A549 (cell line): Measurements from ENCODE around the gene EXOC4.

Experiments used
- CEBPB ChIP-seq, 2 experiments: fragments of >200 bp in 1 of 2; sonication (Bioruptor Twin) in 1 of 2; formaldehyde crosslinking in 1 of 2; IDR thresholded peaks; 2 replicates each; pipeline ENCODE4 v1.6.1; 2012 to 2016
- CTCF ChIP-seq: fragments of >200 bp; sonication (Bioruptor Twin); formaldehyde crosslinking; IDR thresholded peaks from 3 replicates; pipeline ENCODE4 v1.5.1; 2016
- HMGXB4 ChIP-seq: fragments of 250-450 bp; sonication (Bioruptor Pico); IDR thresholded peaks from 2 replicates; pipeline ENCODE4 v1.5.0; 2021; ENCODE audit warnings: mild to moderate bottlenecking, moderate library complexity, borderline replicate concordance
- MAX ChIP-seq: IDR thresholded peaks from 2 replicates; pipeline ENCODE4 v1.6.1; 2012
- NFE2L2 ChIP-seq: fragments of 150-350 bp; conservative IDR thresholded peaks from 2 replicates; pipeline ENCODE4 v1.6.1; 2014; ENCODE audit warnings: low read length
- POLR2A ChIP-seq: IDR thresholded peaks from 2 replicates; pipeline ENCODE4 v1.6.1; 2012; ENCODE audit warnings: mild to moderate bottlenecking, low read length

GRCh38 chr7:133353775-133354174 lies 100.9 kb downstream of the EXOC4 start:
- TF ChIP-seq CTCF (no peak), CEBPB (IDR thresholded peaks at IDR 0.05) (no peak), MAX (no peak), HMGXB4 (CRISPR knock-in tag) (no peak), NFE2L2 (no peak), POLR2A (no peak)
